ENCODE data around the gene CCDC24. TPM values are rescaled to one million over a fixed set of nuclear protein-coding genes. Genes with fewer than 3 reads are reported as not detected.
A peak's percentile ranks its signal among the peaks of the same experiment; 100 is the strongest.

Gene CCDC24
- total and polyA plus RNA-seq, 2 of the 13 experiments (the other 11 are each of a cell fraction or from before 2014, with no cell fraction given): 1.4 to 2.9 TPM

- TF ChIP-seq ZNF687 (CRISPR knock-in tag; IDR thresholded peaks at IDR 0.05) (peak; percentile 97), PHB2 (IDR thresholded peaks at IDR 0.05; ENCODE audit: partially characterized antibody) (no peak), ZUFSP (CRISPR knock-in tag; IDR thresholded peaks at IDR 0.05; ENCODE audit: borderline replicate concordance) (no peak), ZNF383 (CRISPR knock-in tag; IDR thresholded peaks at IDR 0.05; ENCODE audit: borderline replicate concordance) (no peak; the same call in 1 of the 2 replicates), CTCF (CRISPR knock-in tag; IDR thresholded peaks at IDR 0.05) (peak; percentile 99), HOXA9 (CRISPR knock-in tag; IDR thresholded peaks at IDR 0.05; ENCODE audit: borderline replicate concordance) (peak; percentile 42; the same call in 1 of the 2 replicates), TEAD2 (CRISPR knock-in tag; IDR thresholded peaks at IDR 0.05) (no peak), ZNF280D (CRISPR knock-in tag; IDR thresholded peaks at IDR 0.05) (peak; percentile 85; the same call in 1 of the 2 replicates), ZNF883 (CRISPR knock-in tag; IDR thresholded peaks at IDR 0.05; ENCODE audit: not compliant biosample characterization) (peak; percentile 90), ZSCAN21 (CRISPR knock-in tag; IDR thresholded peaks at IDR 0.05; ENCODE audit: borderline replicate concordance) (peak; percentile 61), ZNF124 (CRISPR knock-in tag; IDR thresholded peaks at IDR 0.05) (peak; percentile 76; the same call in 1 of the 2 replicates), ZNF570 (CRISPR knock-in tag; IDR thresholded peaks at IDR 0.05; ENCODE audit: borderline replicate concordance) (no peak; the same call in 1 of the 2 replicates), ATM (IDR thresholded peaks at IDR 0.05; ENCODE audit: borderline replicate concordance) (no peak), SUZ12 (IDR thresholded peaks at IDR 0.05; ENCODE audit: low read depth, low read length) (peak; percentile 67), SKI (IDR thresholded peaks at IDR 0.05; ENCODE audit: partially characterized antibody) (peak; percentile 41), IKZF1 (IDR thresholded peaks at IDR 0.05) (no peak), ZNF747 (CRISPR knock-in tag; IDR thresholded peaks at IDR 0.05; ENCODE audit: borderline replicate concordance) (peak; percentile 89), MLLT10 (CRISPR knock-in tag; IDR thresholded peaks at IDR 0.05) (no peak)
Observed at GRCh38 chr1:43946236-43947060, 45.0 kb upstream of the CCDC24 start, which contains the start of gene IPO13 (continued).

All from HepG2 (cell line).